ENCODE measurements around the gene FDPS. TPM values are rescaled to one million over a fixed set of nuclear protein-coding genes. Genes with fewer than 3 reads are reported as not detected.

FDPS gene
- total RNA-seq, 1 experiment from 2014 or later = 269 TPM

- Histone ChIP-seq H3K27ac (ENCODE audit: low read depth, low read length) (no peak overlapping the region), H3K9me2 (ENCODE audit: insufficient read depth) (no peaks in the 10 kb centered on the region), H2AFZ (ENCODE audit: low read depth, low read length, poor library complexity, severe bottlenecking) (no peak overlapping the region), H3K4me3 (replicated peaks in 1 of 2; ENCODE audit: low read depth in 1 of 2, low read length in 2 of 2) (no peak overlapping the region), H3K27me3 (ENCODE audit: insufficient read depth, low read length) (no peaks in the 10 kb centered on the region), H3K9ac (ENCODE audit: low read length) (no peak overlapping the region), H4K20me1 (ENCODE audit: insufficient read depth) (no peaks in the 10 kb centered on the region), H3K4me2 (ENCODE audit: low read length) (no peak overlapping the region), H3K4me1 (ENCODE audit: control insufficient read depth in 1 of 2, insufficient read depth in 2 of 2, low read length in 2 of 2) (no peaks in the 10 kb centered on the region; a peak in 1 of 4 replicates), H3K79me2 (ENCODE audit: insufficient read depth, low read length) (no peaks in the 10 kb centered on the region), H3K9me3 (ENCODE audit: control insufficient read depth in 1 of 2, insufficient read depth in 1 of 2, low read depth in 1 of 2, low read length in 2 of 2) (no peaks in the 10 kb centered on the region), H3K36me3 (ENCODE audit: control insufficient read depth in 1 of 2, insufficient read depth in 2 of 2, low read length in 2 of 2) (no peaks in the 10 kb centered on the region)
- ATAC-seq (no peak), DNase-seq (ENCODE audit: low read depth, low spot score) (no peak)
- CTCF ChIA-PET = no interaction called here
- POLR2A ChIA-PET = no interaction called here
- TF ChIP-seq FOSL1 (IDR thresholded peaks at IDR 0.05; ENCODE audit: low read depth) = no peak
- TF ChIP-seq CTCF (IDR thresholded peaks at IDR 0.05 in 2 of 3, conservative IDR thresholded peaks at IDR 0.05 in 1 of 3; ENCODE audit: borderline replicate concordance in 1 of 3, insufficient read depth in 1 of 3, low read depth in 2 of 3, low read length in 2 of 3) = no peak
- TF ChIP-seq, protein P1, sequence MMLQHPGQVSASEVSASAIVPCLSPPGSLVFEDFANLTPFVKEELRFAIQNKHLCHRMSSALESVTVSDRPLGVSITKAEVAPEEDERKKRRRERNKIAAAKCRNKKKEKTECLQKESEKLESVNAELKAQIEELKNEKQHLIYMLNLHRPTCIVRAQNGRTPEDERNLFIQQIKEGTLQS (IDR thresholded peaks at IDR 0.05) = no peak
- no peak for TF ChIP-seq SRF (IDR thresholded peaks at IDR 0.05; ENCODE audit: low read depth)
- TF ChIP-seq ELF1 (IDR thresholded peaks at IDR 0.05; ENCODE audit: borderline replicate concordance, low read depth) = no peak
- TF ChIP-seq EZH2 (IDR thresholded peaks at IDR 0.05) = no peak
- TF ChIP-seq SIN3A (IDR thresholded peaks at IDR 0.05; ENCODE audit: low read depth) = no peak
- TF ChIP-seq RAD21 (IDR thresholded peaks at IDR 0.05; ENCODE audit: low read depth) = no peak
- no peak for TF ChIP-seq POLR2A (IDR thresholded peaks at IDR 0.05; ENCODE audit: borderline replicate concordance, extremely low read depth, insufficient read depth, insufficient read length)
- no peak for TF ChIP-seq REST (IDR thresholded peaks at IDR 0.05; ENCODE audit: low read depth)
- no peak for TF ChIP-seq ZFX (IDR thresholded peaks at IDR 0.05)
- no peak for TF ChIP-seq CBX3 (IDR thresholded peaks at IDR 0.05; ENCODE audit: low read depth)
- TF ChIP-seq, protein P2, sequence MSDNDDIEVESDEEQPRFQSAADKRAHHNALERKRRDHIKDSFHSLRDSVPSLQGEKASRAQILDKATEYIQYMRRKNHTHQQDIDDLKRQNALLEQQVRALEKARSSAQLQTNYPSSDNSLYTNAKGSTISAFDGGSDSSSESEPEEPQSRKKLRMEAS (IDR thresholded peaks at IDR 0.05) = no peak
- TF ChIP-seq EGR1 (IDR thresholded peaks at IDR 0.05; ENCODE audit: low read depth) = no peak
- TF ChIP-seq EZH2phosphoT487 (IDR thresholded peaks at IDR 0.05; ENCODE audit: borderline replicate concordance) = no peak
- TF ChIP-seq POLR2AphosphoS5 (IDR thresholded peaks at IDR 0.05; ENCODE audit: low read depth, low read length) = no peak
- no peak for TF ChIP-seq SP1 (IDR thresholded peaks at IDR 0.05; ENCODE audit: low read depth)
- TF ChIP-seq YY1 (IDR thresholded peaks at IDR 0.05; ENCODE audit: extremely low read depth, insufficient replicate concordance, low read depth, low read length) = no peak
- TF ChIP-seq, protein P3, sequence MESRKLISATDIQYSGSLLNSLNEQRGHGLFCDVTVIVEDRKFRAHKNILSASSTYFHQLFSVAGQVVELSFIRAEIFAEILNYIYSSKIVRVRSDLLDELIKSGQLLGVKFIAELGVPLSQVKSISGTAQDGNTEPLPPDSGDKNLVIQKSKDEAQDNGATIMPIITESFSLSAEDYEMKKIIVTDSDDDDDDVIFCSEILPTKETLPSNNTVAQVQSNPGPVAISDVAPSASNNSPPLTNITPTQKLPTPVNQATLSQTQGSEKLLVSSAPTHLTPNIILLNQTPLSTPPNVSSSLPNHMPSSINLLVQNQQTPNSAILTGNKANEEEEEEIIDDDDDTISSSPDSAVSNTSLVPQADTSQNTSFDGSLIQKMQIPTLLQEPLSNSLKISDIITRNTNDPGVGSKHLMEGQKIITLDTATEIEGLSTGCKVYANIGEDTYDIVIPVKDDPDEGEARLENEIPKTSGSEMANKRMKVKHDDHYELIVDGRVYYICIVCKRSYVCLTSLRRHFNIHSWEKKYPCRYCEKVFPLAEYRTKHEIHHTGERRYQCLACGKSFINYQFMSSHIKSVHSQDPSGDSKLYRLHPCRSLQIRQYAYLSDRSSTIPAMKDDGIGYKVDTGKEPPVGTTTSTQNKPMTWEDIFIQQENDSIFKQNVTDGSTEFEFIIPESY (IDR thresholded peaks at IDR 0.05; ENCODE audit: extremely low read depth, insufficient replicate concordance, low read length) = no peak
- TF ChIP-seq ZNF274 (IDR thresholded peaks at IDR 0.05; ENCODE audit: low read depth, low read length) = no peak
- intact Hi-C loops (cut with micrococcal nuclease) = no loop called here
- RAD21 ChIA-PET (ENCODE audit: low non-redundant PET in 1 of 2, low total read pairs in 2 of 2, uncharacterized antibody in 2 of 2, unreplicated experiment in 2 of 2) = no interaction called here
- no TSS peak for BruUV-seq (replicated peaks)
These were observed 11.3 kb upstream of the FDPS start for GRCh38 chr1:155297384-155297783.
